ENCODE data around the gene CDH3.

CDH3 gene

DNA sequence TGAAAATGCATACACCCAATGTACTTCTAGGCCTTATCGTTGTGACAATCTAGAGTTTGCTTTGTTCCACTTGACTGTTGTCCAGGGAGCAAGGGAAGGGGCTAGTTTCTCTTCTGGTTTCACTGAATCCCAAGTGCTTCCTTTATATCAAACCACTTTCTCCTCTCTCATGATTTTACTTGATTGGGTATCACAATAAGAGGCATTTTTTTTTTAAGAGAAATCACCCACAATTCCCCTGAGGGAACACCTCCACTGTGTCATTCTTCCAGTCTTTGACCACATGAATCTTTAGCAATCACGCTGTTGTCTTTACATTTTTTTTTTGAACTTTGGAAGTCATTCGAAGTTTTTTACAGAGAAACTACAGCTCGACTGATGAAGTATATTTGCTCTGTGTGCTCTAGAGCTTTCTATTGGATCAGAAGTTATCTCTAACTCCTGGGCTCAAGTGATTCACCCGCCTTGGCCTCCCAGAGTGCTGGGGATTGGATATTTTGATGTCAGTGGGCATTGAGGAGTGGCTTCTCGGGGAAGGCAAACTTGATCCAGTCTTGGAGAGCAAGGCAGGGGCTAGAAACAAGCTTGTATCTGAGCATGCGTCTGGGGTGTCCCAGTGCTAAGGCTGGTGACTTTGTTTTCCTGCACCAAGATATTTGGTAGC, 95.0 kb downstream of the CDH3 start:
- DNase-seq: no peak

DNA sequence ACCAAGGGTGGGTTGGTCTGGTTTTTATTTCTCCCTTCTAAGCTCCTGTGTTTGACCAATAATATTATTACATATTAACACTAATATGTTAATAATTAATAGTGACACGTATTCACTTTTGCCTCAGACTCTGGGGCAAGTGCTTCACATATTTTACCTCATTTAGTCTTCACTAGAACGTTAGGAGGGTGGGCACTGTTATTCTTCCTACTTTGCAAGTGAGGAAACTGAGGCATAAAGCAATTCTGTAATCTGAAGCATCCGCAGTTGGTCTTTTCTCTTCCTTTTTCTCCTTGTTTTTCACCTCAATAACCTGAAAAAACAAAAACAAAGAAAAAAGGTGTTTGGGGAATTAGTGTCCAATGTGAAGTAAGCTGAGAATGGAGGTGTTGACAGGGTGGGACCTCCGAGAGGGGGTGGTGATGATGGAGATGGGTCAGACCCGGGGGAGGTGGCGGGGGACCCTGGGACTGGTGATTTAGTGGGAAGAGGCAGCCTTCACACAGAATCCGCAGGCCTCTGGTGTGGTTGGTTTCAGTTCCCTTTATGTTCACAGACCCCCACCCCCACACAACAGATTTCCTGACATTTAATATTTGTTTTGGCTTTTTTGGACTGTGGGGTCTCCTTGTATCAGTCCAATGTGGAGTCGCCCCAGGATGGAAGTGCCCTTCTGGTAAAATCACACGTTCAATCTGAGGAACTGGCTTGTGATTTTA, 95.7 kb downstream of the CDH3 start:
- DNase-seq: no peak

DNA sequence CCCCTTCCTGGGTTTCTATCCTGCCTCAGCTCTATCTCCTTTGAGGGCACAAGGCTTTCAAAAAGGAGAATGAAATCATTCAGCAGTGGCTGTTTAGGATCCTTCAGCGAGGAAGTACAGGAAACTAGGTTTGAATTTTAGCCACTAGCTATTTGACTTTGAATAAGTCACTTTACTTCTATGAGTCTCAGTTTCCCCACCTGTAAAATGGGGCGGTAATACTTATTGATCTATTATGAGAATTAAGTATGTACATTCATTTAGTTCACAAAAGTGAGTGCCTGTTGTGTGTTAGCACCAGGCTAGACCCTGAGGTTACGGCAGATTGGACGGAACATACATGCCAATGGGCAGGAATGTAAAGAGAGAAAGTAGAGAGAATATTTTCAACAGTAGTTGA, 98.6 kb downstream of the CDH3 start:
- DNase-seq: no peak

DNA sequence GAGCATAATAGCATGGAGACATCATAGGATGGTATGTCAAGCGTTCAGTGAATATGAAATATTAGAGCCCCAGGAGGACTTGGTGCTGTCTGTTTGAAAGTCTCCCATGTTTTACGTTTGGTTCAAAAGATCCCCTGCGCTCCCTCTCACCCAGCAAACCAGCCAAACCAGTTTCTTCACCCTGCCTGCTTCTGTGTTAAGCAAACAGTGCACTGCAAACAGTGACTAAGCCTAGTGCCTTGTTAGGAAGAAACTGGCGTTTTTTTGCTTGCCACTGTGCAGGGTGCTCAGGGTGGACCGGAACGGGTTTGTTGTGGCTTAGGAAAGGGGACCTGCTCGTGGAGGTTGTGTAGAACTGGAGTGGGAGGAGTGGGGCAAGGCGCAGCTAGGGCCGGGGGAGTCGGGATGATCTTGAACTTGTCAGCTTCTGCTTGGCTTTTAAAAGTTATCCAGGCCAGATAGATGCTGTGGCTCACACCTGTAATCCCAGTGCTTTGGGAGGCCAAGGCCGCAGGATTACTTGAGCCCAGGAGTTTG, 99.7 kb downstream of the CDH3 start:
- no peak for DNase-seq

DNA sequence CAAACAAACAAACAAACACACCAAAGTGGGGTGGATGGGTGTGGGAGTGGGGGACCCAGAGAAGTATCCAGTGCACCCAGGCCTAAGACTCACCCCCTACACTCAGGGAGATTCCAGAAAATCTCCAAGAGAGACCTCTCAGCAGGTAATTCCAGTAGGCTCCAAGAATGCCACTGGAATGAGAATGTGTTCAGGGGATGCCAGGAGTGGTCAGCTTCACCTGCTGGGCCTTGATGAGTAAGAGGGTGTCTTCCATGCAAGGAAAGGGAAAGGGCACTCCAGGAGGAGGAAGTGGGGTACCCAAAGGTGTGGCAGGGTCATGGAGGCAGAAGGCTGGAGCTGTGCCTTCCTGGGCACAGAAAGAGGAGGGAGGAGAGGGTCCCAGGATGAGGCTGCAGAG, 101.8 kb downstream of the CDH3 start:
- no peak for DNase-seq

DNA sequence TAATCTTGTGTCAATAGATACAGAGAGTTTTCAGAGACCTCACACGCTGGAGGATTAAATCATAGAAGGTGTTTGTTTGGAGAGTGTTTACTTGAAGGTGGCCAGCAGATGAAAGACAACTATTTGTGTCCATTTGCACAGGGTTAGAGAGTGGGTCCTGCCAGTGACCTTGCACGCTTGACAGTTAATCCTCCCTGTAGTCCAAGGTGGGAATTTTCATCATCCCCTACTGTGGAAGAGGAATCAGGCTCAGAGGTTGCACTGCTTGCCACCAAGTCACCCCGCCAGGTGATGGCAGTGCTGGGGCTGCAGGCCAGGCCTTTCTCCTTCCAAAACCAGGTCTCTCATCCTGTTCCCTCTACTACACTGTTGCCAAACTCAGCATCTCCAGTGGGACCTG, 104.3 kb downstream of the CDH3 start:
- DNase-seq: no peak

All from midbrain (tissue), 1 donor.